GM21576 (cell line): ENCODE results near the gene DCTN1.

Experiments used
- ATAC-seq: cut with Tn5 transposase; IDR thresholded peaks from one replicate; pipeline ENCODE4 v1.9.1; 2021; ENCODE audit warnings: mild to moderate bottlenecking, moderate library complexity; ENCODE audit not compliant: unreplicated experiment

Gene DCTN1

DNA sequence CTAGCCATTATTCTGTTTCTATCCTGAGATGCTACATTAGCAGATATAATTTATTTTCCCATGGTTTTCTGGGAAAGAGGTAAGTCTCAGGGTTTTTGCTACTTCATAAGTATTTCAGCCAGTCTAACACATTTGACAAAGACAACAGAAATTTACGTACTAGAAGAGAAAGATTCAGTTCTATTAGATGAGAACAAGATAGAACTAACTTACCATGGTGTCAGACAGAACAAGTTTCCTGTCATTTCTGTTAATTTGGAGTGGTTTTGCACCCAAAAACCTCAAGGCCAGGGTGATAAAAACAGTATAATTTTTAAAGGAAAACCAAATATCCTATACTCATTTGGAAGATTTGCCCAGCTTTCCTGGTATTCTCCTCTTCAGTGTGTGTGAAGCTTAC is 52.5 kb downstream of the DCTN1 start:
- no peak for ATAC-seq

DNA sequence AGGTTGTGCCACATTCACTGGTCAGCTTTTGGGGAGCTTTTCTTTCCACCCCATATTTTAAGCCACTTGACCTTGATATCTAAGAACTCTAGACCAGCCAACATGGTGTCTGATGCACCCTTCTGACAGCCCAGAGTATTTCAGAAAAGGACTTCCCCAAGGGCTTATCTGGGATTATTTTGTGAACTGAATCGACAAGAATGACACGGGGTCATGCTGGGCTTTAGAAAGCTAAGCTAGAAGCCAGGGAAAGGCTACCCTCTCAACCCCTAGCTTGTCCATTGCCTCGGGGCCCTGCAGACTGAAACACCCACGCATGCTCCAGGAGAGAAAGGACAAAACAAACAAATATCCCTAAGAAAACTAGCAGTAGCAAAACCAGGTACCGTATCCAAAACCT is 52.9 kb downstream of the DCTN1 start:
- no peak for ATAC-seq

DNA sequence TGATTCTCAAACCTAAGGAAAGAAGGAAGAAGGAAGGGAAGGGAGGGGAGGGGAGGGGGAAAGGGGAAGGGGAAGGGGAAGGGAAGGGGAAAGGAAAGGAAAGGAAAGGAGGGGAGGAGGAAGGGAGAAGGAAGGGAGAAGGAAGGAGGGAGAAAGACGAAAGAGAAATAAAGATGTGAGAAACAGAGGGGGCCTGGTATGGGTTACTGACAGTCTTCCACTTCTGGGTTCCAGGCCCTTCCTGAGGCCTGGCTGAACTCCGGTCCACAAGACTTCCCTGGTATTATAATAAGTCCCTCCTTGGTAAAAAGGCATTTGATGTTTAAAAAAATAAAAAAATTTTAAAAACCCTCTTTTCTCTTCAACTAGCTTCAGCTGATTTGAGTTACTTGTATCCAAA is 54.3 kb downstream of the DCTN1 start:
- ATAC-seq, result no peak

DNA sequence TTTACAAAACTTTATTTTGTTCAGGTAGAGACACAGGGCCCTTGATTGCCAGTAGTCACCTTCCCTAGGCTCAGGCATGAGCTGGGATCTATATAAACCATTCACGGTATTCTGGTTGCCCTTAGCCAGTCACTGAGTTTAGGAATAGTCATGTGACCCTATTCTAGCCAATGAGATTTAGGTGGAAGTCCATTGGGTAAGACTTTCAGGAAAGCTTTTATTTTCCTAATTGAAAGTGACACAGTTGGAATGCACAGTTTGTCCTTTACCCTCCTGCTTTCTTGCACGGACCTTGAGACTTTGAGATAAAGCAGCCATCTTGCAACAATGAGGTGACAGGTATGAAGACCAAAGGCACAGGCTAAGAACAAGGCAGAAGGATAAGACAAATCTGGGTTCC is 58.4 kb downstream of the DCTN1 start:
- no peak for ATAC-seq

DNA sequence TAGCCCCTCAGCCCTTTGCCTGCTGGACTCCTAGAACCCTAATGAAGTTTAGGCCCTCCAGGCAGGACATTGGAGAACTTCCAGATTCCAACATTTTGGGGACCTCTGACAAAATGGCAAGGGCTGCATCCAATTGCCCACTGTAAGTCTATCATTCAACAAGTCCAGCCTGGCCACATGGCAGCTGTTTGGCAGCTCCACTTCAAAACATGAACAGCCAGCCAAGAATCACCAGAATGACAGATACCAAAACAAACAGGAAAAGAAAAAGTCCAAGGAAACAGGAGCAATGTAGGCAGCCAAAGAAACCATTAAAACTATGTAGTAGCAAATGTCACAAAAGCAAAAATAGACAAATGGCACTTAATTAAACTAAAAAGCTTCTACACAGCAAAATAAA is 62.4 kb downstream of the DCTN1 start:
- no peak for ATAC-seq

DNA sequence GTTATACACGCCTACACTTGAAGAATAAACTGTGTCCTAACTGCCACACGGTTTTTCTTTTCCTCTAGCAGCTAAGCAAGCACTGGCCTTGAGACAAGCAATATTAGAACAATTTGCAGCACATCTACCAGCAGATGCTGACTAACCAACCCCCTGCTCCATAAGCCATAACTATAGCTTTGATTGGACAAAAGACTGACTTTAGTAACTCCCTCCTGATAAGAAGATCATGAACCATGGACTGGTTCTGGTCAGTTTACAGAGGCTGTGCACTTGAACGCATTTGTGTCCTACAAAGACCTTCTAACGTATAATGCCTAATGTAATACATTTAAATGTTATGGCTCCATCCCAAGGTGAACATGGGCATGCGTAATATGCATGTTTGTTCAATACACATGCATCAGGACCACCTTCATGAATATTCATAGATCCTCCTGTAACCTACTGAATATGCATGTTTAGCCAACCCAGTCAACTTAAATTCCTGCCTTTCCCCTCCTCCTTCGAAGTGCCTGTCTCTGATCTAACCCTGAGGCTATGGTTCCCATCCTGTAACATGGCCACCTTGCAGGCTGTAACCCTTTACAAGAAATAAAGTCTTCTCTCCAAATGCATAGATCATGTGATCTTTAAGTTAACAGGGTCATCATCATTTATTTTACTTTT is 63.4 kb downstream of the DCTN1 start:
- ATAC-seq, result no peak

DNA sequence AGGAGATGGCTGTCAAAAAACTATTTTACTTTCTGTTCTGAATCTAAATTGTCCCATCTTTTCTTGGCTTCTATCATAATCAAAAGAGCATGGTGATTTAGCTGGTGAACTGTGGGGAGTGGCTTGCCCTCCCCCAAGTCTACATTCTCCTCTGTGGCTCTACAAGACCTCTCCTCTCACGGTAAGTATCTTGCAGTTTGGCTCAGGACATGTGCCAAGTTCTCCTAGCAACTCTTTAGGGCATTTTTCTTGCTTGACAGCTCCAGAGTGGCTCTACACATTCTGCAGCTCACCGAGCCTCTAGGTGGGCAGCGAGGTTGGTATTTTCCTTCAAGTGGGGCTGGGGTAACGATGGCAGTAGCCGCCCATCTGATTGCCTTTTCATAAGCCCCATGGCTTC is 66.0 kb downstream of the DCTN1 start:
- ATAC-seq, result no peak

DNA sequence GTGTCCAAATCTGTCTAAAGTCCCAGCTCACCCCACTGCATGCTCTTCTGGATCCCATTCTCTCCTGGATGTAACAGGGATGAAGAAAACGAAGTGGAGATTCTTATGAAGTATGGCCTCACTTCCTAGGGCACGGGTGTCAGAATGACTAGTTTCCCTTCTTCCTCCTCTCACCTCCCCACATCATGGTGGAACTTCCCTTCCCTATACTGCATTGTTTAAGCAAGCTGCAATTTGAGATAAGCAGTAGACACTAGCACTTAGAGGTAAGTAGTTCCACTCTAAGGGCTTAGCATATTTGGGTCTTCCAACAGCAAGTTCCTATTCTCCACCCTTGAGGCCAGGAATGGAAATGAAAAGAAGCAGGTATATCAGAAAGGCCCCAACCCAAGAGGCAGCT is 66.6 kb downstream of the DCTN1 start:
- ATAC-seq, result no peak

DNA sequence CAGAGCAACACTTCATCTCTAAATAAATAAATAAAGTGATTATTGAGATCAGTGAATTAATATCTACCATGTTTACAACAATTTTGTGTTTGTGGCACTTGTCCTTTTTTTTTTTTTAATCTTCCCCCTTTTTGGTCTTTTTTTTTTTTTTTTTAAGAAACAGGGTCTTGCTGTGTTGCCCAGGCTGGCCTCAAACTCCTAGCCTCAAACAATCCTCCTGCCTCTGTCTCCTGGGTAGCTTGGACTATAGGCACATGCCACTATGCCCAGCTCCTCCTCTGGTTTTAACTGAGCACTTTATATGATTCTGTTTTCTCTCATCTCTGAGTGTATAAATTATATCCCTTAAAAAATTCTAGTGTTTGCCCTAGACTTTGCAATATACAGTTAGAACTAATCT is 67.2 kb downstream of the DCTN1 start:
- ATAC-seq, result no peak
